Naive thymus-derived CD8-positive, alpha-beta T cell (primary cell): ENCODE measurements around the gene PAH. TPM values are rescaled to one million over a fixed set of nuclear protein-coding genes. Genes with fewer than 3 reads are reported as not detected.

Experiments
- ATAC-seq, 2 donors: fragments of 150-1000 bp; cut with Tn5 transposase in 1 of 2; sonication (Bioruptor Pico), chemical (Tn5 transposase) in 1 of 2; 1 replicate in 1 of 2; 2 replicates in 1 of 2; pipeline ENCODE4 v1.10.0; 2021; ENCODE audit warnings: mild to moderate bottlenecking in 2 of 2, moderate library complexity in 2 of 2
- POLR2A ChIA-PET: fragments of 350-600 bp; sonication (Branson Sonifier 250); formaldehyde crosslinking; loops from one replicate; lab custom pipeline; 2021; ENCODE audit warnings: antibody characterized with exemption; lab: Charles Lee
- DNase-seq, 10 donors: peaks; one replicate each; pipeline versions ENCODE4 v3.0.0 to v3.0.0-alpha.2; 2020 to 2022
- H3K27ac Mint-ChIP-seq, 10 donors: one replicate each; pipeline ENCODE4 v1.8.0; 2020 to 2022; ENCODE audit warnings: mild to moderate bottlenecking in 10 of 10, mixed read lengths in 10 of 10, moderate library complexity in 4 of 10, inconsistent platforms in 1 of 10
- H3K27me3 Mint-ChIP-seq, 5 donors: one replicate each; pipeline ENCODE4 v1.8.0; 2021 to 2022; ENCODE audit warnings: mixed read lengths in 5 of 5
- H3K36me3 Mint-ChIP-seq, 3 donors: one replicate each; pipeline ENCODE4 v1.8.0; 2020 to 2022; ENCODE audit warnings: mixed read lengths in 3 of 3, mild to moderate bottlenecking in 2 of 3, inconsistent platforms in 1 of 3
- H3K4me1 Mint-ChIP-seq, 4 donors: one replicate each; pipeline ENCODE4 v1.8.0; 2021 to 2022; ENCODE audit warnings: mixed read lengths in 4 of 4
- H3K4me3 Mint-ChIP-seq, 10 donors: one replicate each; pipeline ENCODE4 v1.8.0; 2020 to 2022; ENCODE audit warnings: mild to moderate bottlenecking in 10 of 10, mixed read lengths in 10 of 10, moderate library complexity in 6 of 10, inconsistent platforms in 1 of 10
- H3K9me3 Mint-ChIP-seq, 9 donors: one replicate each; pipeline ENCODE4 v1.8.0; 2020 to 2022; ENCODE audit warnings: mixed read lengths in 9 of 9, mild to moderate bottlenecking in 3 of 9, inconsistent platforms in 1 of 9, moderate library complexity in 1 of 9
- polyA plus RNA-seq, 3 donors: library from polyadenylated mRNA; unstranded; fragments of 300-500 nt; fragmentation: Illumina TruSeq; gene quantifications; one replicate each; pipeline ENCODE4 v1.2.3, GENCODE V29; 2021
- total RNA-seq, 8 experiments: library from RNA in 2 of 8; stranded (reverse) in 2 of 8; gene quantifications; one replicate each; pipeline ENCODE4 v1.2.3 and lab custom pipeline; 2021 to 2026

PAH gene
- total and polyA plus RNA-seq, 5 experiments from 2014 or later, result 0.25 TPM; not detected in 4

- ATAC-seq, result peak; percentile 30 to 50
- DNase-seq, result no peak
- POLR2A ChIA-PET, result no interaction called here
- Mint-ChIP-seq H3K36me3 (peaks cover 0 to 8% (median 3%) of the 10 kb centered on the region in 3 donors), H3K4me3 (peak overlapping the region; percentile 44 to 86 (median 70)), H3K4me1 (peaks cover 17 to 44% (median 31%) of the 10 kb centered on the region in 4 donors), H3K27me3 (peaks cover 56 to 93% (median 80%) of the 10 kb centered on the region in 5 donors), H3K9me3 (peaks cover 0 to 8% (median 0%) of the 10 kb centered on the region in 9 donors), H3K27ac (no peak overlapping the region)
These were observed 41.2 kb upstream of the PAH start for GRCh38 chr12:102958073-102958829.

GRCh38 chr12:102957339-102958050, 40.5 kb upstream of the PAH start, which contains the start of gene ASCL1:
ASCL1 (plus strand) TSS chr12:102957674; CDS start chr12:102958245, 571 bp downstream.
- H3K27ac Mint-ChIP-seq, result no peak within 1 kb of the TSS
- peaks cover 50 to 93% (median 77%) of the 10 kb centered on the region in 5 donors for H3K27me3 Mint-ChIP-seq
- peaks cover 0 to 3% (median 2%) of the 10 kb centered on the region in 3 donors for H3K36me3 Mint-ChIP-seq
- POLR2A ChIA-PET, result no interaction called here
- no peak for DNase-seq
- peak within 1 kb of the TSS; percentile 44 to 86 (median 70) for H3K4me3 Mint-ChIP-seq
- ATAC-seq, result peak; percentile 20 to 33
- peaks cover 13 to 37% (median 27%) of the 10 kb centered on the region in 4 donors for H3K4me1 Mint-ChIP-seq
- H3K9me3 Mint-ChIP-seq, result peaks cover 0 to 4% (median 0%) of the 10 kb centered on the region in 9 donors

GRCh38 chr12:102956738-102957327, 39.8 kb upstream of the PAH start:
- POLR2A ChIA-PET, result no interaction called here
- no peak for ATAC-seq
- H3K27ac Mint-ChIP-seq, result no peak overlapping the region

GRCh38 chr12:102955926-102956737, 39.1 kb upstream of the PAH start:
- Mint-ChIP-seq H3K4me1 (peaks cover 13 to 29% (median 20%) of the 10 kb centered on the region in 4 donors), H3K9me3 (peaks cover 0 to 3% (median 0%) of the 10 kb centered on the region in 9 donors), H3K36me3 (peaks cover 0 to 3% (median 0%) of the 10 kb centered on the region in 3 donors), H3K27ac (no peak overlapping the region), H3K27me3 (peaks cover 51 to 90% (median 76%) of the 10 kb centered on the region in 5 donors), H3K4me3 (peak overlapping the region in 3 of 10 donors; percentile 1 to 69 (median 19))
- no peak for DNase-seq
- no peak for ATAC-seq
- POLR2A ChIA-PET, result no interaction called here

More at GRCh38 chr12:102956738-102957327, 39.8 kb upstream of the PAH start:
- Mint-ChIP-seq H3K9me3 (peaks cover 0 to 2% (median 0%) of the 10 kb centered on the region in 9 donors), H3K4me3 (peak overlapping the region in 9 of 10 donors; percentile 24 to 69 (median 51)), H3K36me3 (peaks cover 0 to 3% (median 0%) of the 10 kb centered on the region in 3 donors), H3K27me3 (peaks cover 51 to 90% (median 78%) of the 10 kb centered on the region in 5 donors), H3K4me1 (peaks cover 12 to 32% (median 22%) of the 10 kb centered on the region in 4 donors)
- no peak for DNase-seq

- H3K27me3 Mint-ChIP-seq, result peaks cover 53 to 92% (median 77%) of the 10 kb centered on the region in 5 donors
- H3K27ac Mint-ChIP-seq, result no peak overlapping the region
- peaks cover 19 to 34% (median 24%) of the 10 kb centered on the region in 4 donors for H3K4me1 Mint-ChIP-seq
These were observed 37.1 kb upstream of the PAH start for GRCh38 chr12:102954134-102954533.

GRCh38 chr12:102953221-102953620, 36.2 kb upstream of the PAH start:
- peaks cover 52 to 92% (median 76%) of the 10 kb centered on the region in 5 donors for H3K27me3 Mint-ChIP-seq
- H3K4me3 Mint-ChIP-seq, result peak overlapping the region in 1 of 10 donors; percentile 1
- DNase-seq (no peak), ATAC-seq (no peak)
- no peaks in the 10 kb centered on the region for H3K36me3 Mint-ChIP-seq
- H3K4me1 Mint-ChIP-seq, result peaks cover 17 to 29% (median 20%) of the 10 kb centered on the region in 4 donors
- POLR2A ChIA-PET, result no interaction called here
- peaks cover 0 to 1% (median 0%) of the 10 kb centered on the region in 9 donors for H3K9me3 Mint-ChIP-seq
- H3K27ac Mint-ChIP-seq, result no peak overlapping the region

More at GRCh38 chr12:102954134-102954533, 37.1 kb upstream of the PAH start:
- Mint-ChIP-seq H3K36me3 (peaks cover 0 to under 1% (median 0%) of the 10 kb centered on the region in 3 donors), H3K9me3 (peaks cover 0 to 3% (median 0%) of the 10 kb centered on the region in 9 donors), H3K4me3 (no peak overlapping the region)
- ATAC-seq, result no peak
- POLR2A ChIA-PET, result no interaction called here
- DNase-seq, result no peak

GRCh38 chr12:102951841-102952240, 34.8 kb upstream of the PAH start:
- DNase-seq (no peak), ATAC-seq (no peak)
- H3K4me3 Mint-ChIP-seq, result peak overlapping the region in 1 of 10 donors; percentile 51
- POLR2A ChIA-PET, result no interaction called here
- H3K27ac Mint-ChIP-seq, result peak overlapping the region in 1 of 10 donors; percentile 9
- H3K4me1 Mint-ChIP-seq, result peaks cover 7 to 17% (median 11%) of the 10 kb centered on the region in 4 donors
- H3K27me3 Mint-ChIP-seq, result peaks cover 59 to 97% (median 78%) of the 10 kb centered on the region in 5 donors
- peaks cover 0 to 1% (median 0%) of the 10 kb centered on the region in 9 donors for H3K9me3 Mint-ChIP-seq
- H3K36me3 Mint-ChIP-seq, result no peaks in the 10 kb centered on the region

GRCh38 chr12:102950950-102951619, 34.0 kb upstream of the PAH start:
- peaks cover 0 to 1% (median 0%) of the 10 kb centered on the region in 9 donors for H3K9me3 Mint-ChIP-seq
- H3K27ac Mint-ChIP-seq, result no peak overlapping the region
- no peak for ATAC-seq
- H3K27me3 Mint-ChIP-seq, result peaks cover 57 to 95% (median 78%) of the 10 kb centered on the region in 5 donors
- POLR2A ChIA-PET, result no interaction called here
- H3K4me3 Mint-ChIP-seq, result peak overlapping the region in 2 of 10 donors; percentile 11 to 34
- no peaks in the 10 kb centered on the region for H3K36me3 Mint-ChIP-seq
- H3K4me1 Mint-ChIP-seq, result peaks cover 6 to 13% (median 10%) of the 10 kb centered on the region in 4 donors
- DNase-seq, result no peak

- H3K4me3 Mint-ChIP-seq, result peak overlapping the region in 3 of 10 donors; percentile 11 to 34 (median 12)
- ATAC-seq (no peak), DNase-seq (no peak)
- peaks cover 51 to 95% (median 74%) of the 10 kb centered on the region in 5 donors for H3K27me3 Mint-ChIP-seq
- H3K36me3 Mint-ChIP-seq, result no peaks in the 10 kb centered on the region
- H3K9me3 Mint-ChIP-seq, result peaks cover 0 to 1% (median 0%) of the 10 kb centered on the region in 9 donors
- POLR2A ChIA-PET, result no interaction called here
- no peak overlapping the region for H3K27ac Mint-ChIP-seq
- H3K4me1 Mint-ChIP-seq, result peaks cover 4 to 13% (median 10%) of the 10 kb centered on the region in 4 donors
These were observed 33.3 kb upstream of the PAH start for GRCh38 chr12:102950107-102950949.

GRCh38 chr12:102948941-102949352, 31.9 kb upstream of the PAH start:
- ATAC-seq (no peak), DNase-seq (peak in 7 of 10 donors; percentile 37 to 60 (median 43))
- Mint-ChIP-seq H3K4me1 (peaks cover 4 to 13% (median 10%) of the 10 kb centered on the region in 4 donors), H3K27ac (no peak overlapping the region), H3K9me3 (peaks cover 0 to 1% (median 0%) of the 10 kb centered on the region in 9 donors), H3K27me3 (peaks cover 40 to 95% (median 67%) of the 10 kb centered on the region in 5 donors), H3K4me3 (no peak overlapping the region), H3K36me3 (no peaks in the 10 kb centered on the region)
- POLR2A ChIA-PET, result no interaction called here
